GM18505 (cell line): ENCODE measurements around the gene PRDX5.

Experiments
- ATAC-seq: cut with Tn5 transposase; IDR thresholded peaks from one replicate; pipeline ENCODE4 v1.9.1; 2021; ENCODE audit not compliant: unreplicated experiment
- POLR2A ChIP-seq: IDR thresholded peaks from 4 replicates; pipeline ENCODE4 v1.6.1; 2011; ENCODE audit warnings: borderline replicate concordance; ENCODE audit not compliant: insufficient read depth, insufficient read length; ENCODE audit errors: extremely low read depth

The PRDX5 gene

GRCh38 chr11:64339754-64340408 lies 22.0 kb downstream of the PRDX5 start, which contains the start of gene CCDC88B:
Gene CCDC88B, plus strand, starts transcription at chr11:64340204. Its CDS starts 63 bp downstream, at chr11:64340267.
- peak; percentile 38 for ATAC-seq
- peak; percentile 65 for TF ChIP-seq POLR2A

- ATAC-seq, result peak; percentile 35
Observed at GRCh38 chr11:64340671-64341335, 22.9 kb downstream of the PRDX5 start.

GRCh38 chr11:64341429-64341828 lies 23.5 kb downstream of the PRDX5 start:
- no peak for ATAC-seq
- TF ChIP-seq POLR2A, result no peak

More at GRCh38 chr11:64340671-64341335, 22.9 kb downstream of the PRDX5 start:
- TF ChIP-seq POLR2A, result peak; percentile 52

GRCh38 chr11:64341851-64342791 lies 24.2 kb downstream of the PRDX5 start:
- ATAC-seq, result peak; percentile 48
- TF ChIP-seq POLR2A, result no peak

GRCh38 chr11:64342869-64343745 lies 25.2 kb downstream of the PRDX5 start:
- TF ChIP-seq POLR2A, result no peak
- no peak for ATAC-seq

GRCh38 chr11:64343767-64344559 lies 26.0 kb downstream of the PRDX5 start:
- ATAC-seq, result no peak
- TF ChIP-seq POLR2A, result no peak

- no peak for TF ChIP-seq POLR2A
- ATAC-seq, result no peak
Observed at GRCh38 chr11:64344787-64345186, 26.9 kb downstream of the PRDX5 start.

- no peak for ATAC-seq
- no peak for TF ChIP-seq POLR2A
Observed at GRCh38 chr11:64347193-64347867, 29.4 kb downstream of the PRDX5 start.

GRCh38 chr11:64348383-64349024 lies 30.6 kb downstream of the PRDX5 start:
- no peak for TF ChIP-seq POLR2A
- no peak for ATAC-seq

- no peak for TF ChIP-seq POLR2A
- no peak for ATAC-seq
Observed at GRCh38 chr11:64349025-64349387, 31.1 kb downstream of the PRDX5 start.

GRCh38 chr11:64349404-64349803 lies 31.5 kb downstream of the PRDX5 start:
- no peak for ATAC-seq
- no peak for TF ChIP-seq POLR2A
